ENCODE results near the gene TMEM255B. TPM values are rescaled to one million over a fixed set of nuclear protein-coding genes. Genes with fewer than 3 reads are reported as not detected.

The TMEM255B gene
- total RNA-seq, 1 experiment from 2014 or later, result 0.61 TPM

- no peaks in the 10 kb centered on the region for H3K9me2 ChIP-seq (ENCODE audit: insufficient read depth)
- TF ChIP-seq EZH2 (IDR thresholded peaks at IDR 0.05; ENCODE audit: low read depth) (no peak), CTCF (conservative IDR thresholded peaks at IDR 0.05) (no peak)
- BruUV-seq (replicated peaks), result TSS peak; percentile 33
- H3K27me3 ChIP-seq (ENCODE audit: insufficient read depth, low read depth), result no peaks in the 10 kb centered on the region
- peak in 1 of 2 experiments; percentile 59 for DNase-seq
- H2AFZ ChIP-seq, result no peak overlapping the region
- peaks cover 25% of the 10 kb centered on the region for H3K4me1 ChIP-seq (replicated peaks; ENCODE audit: insufficient read depth)
- H3K4me2 ChIP-seq, result peak overlapping the region; percentile 55
- peaks cover 3% of the 10 kb centered on the region; the same call in 1 of the 2 replicates for H3F3A ChIP-seq (ENCODE audit: insufficient read depth, low read depth)
- ChIA-PET CTCF (no interaction called here), POLR2A (ENCODE audit: unreplicated experiment) (no interaction called here)
- no peak overlapping the region for H3K4me3 ChIP-seq
- intact Hi-C loops (cut with micrococcal nuclease; ENCODE audit: unreplicated experiment), result no loop called here
- H3K9me3 ChIP-seq (ENCODE audit: insufficient read depth, low read depth), result no peaks in the 10 kb centered on the region
- peak overlapping the region; percentile 62 for H3K27ac ChIP-seq
- no peaks in the 10 kb centered on the region for H3K79me2 ChIP-seq (ENCODE audit: low read depth)
- 0 out of 2 replicates have a peak, but pooled peaks cover 3% of the 10 kb centered on the region for H3K36me3 ChIP-seq (ENCODE audit: low read depth)
- no peaks in the 10 kb centered on the region for H4K20me1 ChIP-seq (ENCODE audit: insufficient read depth)
These were observed 89.6 kb downstream of the TMEM255B start for GRCh38 chr13:113848431-113849260.

GRCh38 chr13:113849546-113849945, 90.5 kb downstream of the TMEM255B start:
- Histone ChIP-seq H4K20me1 (ENCODE audit: insufficient read depth) (no peaks in the 10 kb centered on the region), H3K4me3 (no peak overlapping the region), H2AFZ (no peak overlapping the region), H3F3A (ENCODE audit: insufficient read depth, low read depth) (peaks cover 3% of the 10 kb centered on the region; the same call in 1 of the 2 replicates), H3K36me3 (ENCODE audit: low read depth) (0 out of 2 replicates have a peak, but pooled peaks cover 3% of the 10 kb centered on the region), H3K4me2 (peak overlapping the region; percentile 55), H3K9me2 (ENCODE audit: insufficient read depth) (no peaks in the 10 kb centered on the region), H3K79me2 (ENCODE audit: low read depth) (no peaks in the 10 kb centered on the region), H3K4me1 (replicated peaks; ENCODE audit: insufficient read depth) (peaks cover 25% of the 10 kb centered on the region), H3K9me3 (ENCODE audit: insufficient read depth, low read depth) (no peaks in the 10 kb centered on the region), H3K27ac (peak overlapping the region; percentile 62), H3K27me3 (ENCODE audit: insufficient read depth, low read depth) (no peaks in the 10 kb centered on the region)
- ChIA-PET CTCF (no interaction called here), POLR2A (ENCODE audit: unreplicated experiment) (no interaction called here)
- TF ChIP-seq EZH2 (IDR thresholded peaks at IDR 0.05; ENCODE audit: low read depth), result no peak
- TF ChIP-seq CTCF (conservative IDR thresholded peaks at IDR 0.05), result no peak
- intact Hi-C loops (cut with micrococcal nuclease; ENCODE audit: unreplicated experiment), result no loop called here
- BruUV-seq (replicated peaks), result no TSS peak
- DNase-seq, result peak in 1 of 2 experiments; percentile 72

GRCh38 chr13:113849981-113850721, 91.1 kb downstream of the TMEM255B start:
- H3K36me3 ChIP-seq (ENCODE audit: low read depth), result 0 out of 2 replicates have a peak, but pooled peaks cover 3% of the 10 kb centered on the region

More at GRCh38 chr13:113849981-113850721, 91.1 kb downstream of the TMEM255B start:
- H3K27ac ChIP-seq, result peak overlapping the region; percentile 62
- TF ChIP-seq CTCF (conservative IDR thresholded peaks at IDR 0.05) (no peak), EZH2 (IDR thresholded peaks at IDR 0.05; ENCODE audit: low read depth) (no peak)
- ChIA-PET CTCF (no interaction called here), POLR2A (ENCODE audit: unreplicated experiment) (no interaction called here)
- no peaks in the 10 kb centered on the region for H3K79me2 ChIP-seq (ENCODE audit: low read depth)
- peak overlapping the region; percentile 55 for H3K4me2 ChIP-seq
- no peaks in the 10 kb centered on the region for H3K9me2 ChIP-seq (ENCODE audit: insufficient read depth)
- intact Hi-C loops (cut with micrococcal nuclease; ENCODE audit: unreplicated experiment), result no loop called here
- H3K4me3 ChIP-seq, result no peak overlapping the region
- peaks cover 25% of the 10 kb centered on the region for H3K4me1 ChIP-seq (replicated peaks; ENCODE audit: insufficient read depth)
- no peaks in the 10 kb centered on the region for H3K9me3 ChIP-seq (ENCODE audit: insufficient read depth, low read depth)
- no peak for DNase-seq
- H2AFZ ChIP-seq, result no peak overlapping the region
- H3F3A ChIP-seq (ENCODE audit: insufficient read depth, low read depth), result peaks cover 3% of the 10 kb centered on the region; the same call in 1 of the 2 replicates
- no peaks in the 10 kb centered on the region for H4K20me1 ChIP-seq (ENCODE audit: insufficient read depth)
- no TSS peak for BruUV-seq (replicated peaks)
- H3K27me3 ChIP-seq (ENCODE audit: insufficient read depth, low read depth), result no peaks in the 10 kb centered on the region
